ENCODE measurements around the gene GNG4.

GNG4 gene

GRCh38 chr1:235675152-235675890 lies 25.7 kb upstream of the GNG4 start:
- H2AFZ ChIP-seq (ENCODE audit: low read depth): no peak overlapping the region
- H3K4me2 ChIP-seq: no peak overlapping the region
- H3K4me3 ChIP-seq (IDR thresholded peaks at IDR 0.05; ENCODE audit: insufficient read depth, low read depth, low read length): no peak overlapping the region
- no peaks in the 10 kb centered on the region for H3K27me3 ChIP-seq (ENCODE audit: insufficient read depth, low read depth)
- no peaks in the 10 kb centered on the region for H4K20me1 ChIP-seq (ENCODE audit: insufficient read depth)
- no peaks in the 10 kb centered on the region for H3K4me1 ChIP-seq (ENCODE audit: low read depth, poor library complexity, severe bottlenecking)
- H3K36me3 ChIP-seq (ENCODE audit: insufficient read depth): no peaks in the 10 kb centered on the region; the same call in 1 of the 2 replicates
- no peaks in the 10 kb centered on the region for H3K79me2 ChIP-seq (ENCODE audit: insufficient read depth, low read depth)
- TF ChIP-seq CTCF (conservative IDR thresholded peaks at IDR 0.05; ENCODE audit: low read depth, low read length): no peak
- H3K27ac ChIP-seq: no peak overlapping the region
- H3K9ac ChIP-seq: no peak overlapping the region

- Histone ChIP-seq H3K4me1 (ENCODE audit: low read depth, poor library complexity, severe bottlenecking) (no peaks in the 10 kb centered on the region), H3K4me2 (no peak overlapping the region), H4K20me1 (ENCODE audit: insufficient read depth) (no peaks in the 10 kb centered on the region), H3K27ac (no peak overlapping the region), H3K4me3 (IDR thresholded peaks at IDR 0.05; ENCODE audit: insufficient read depth, low read depth, low read length) (no peak overlapping the region), H3K27me3 (ENCODE audit: insufficient read depth, low read depth) (no peaks in the 10 kb centered on the region), H2AFZ (ENCODE audit: low read depth) (no peak overlapping the region), H3K36me3 (ENCODE audit: insufficient read depth) (no peaks in the 10 kb centered on the region; the same call in 1 of the 2 replicates), H3K79me2 (ENCODE audit: insufficient read depth, low read depth) (no peaks in the 10 kb centered on the region), H3K9ac (no peak overlapping the region)
- TF ChIP-seq CTCF (conservative IDR thresholded peaks at IDR 0.05; ENCODE audit: low read depth, low read length): no peak
Observed at GRCh38 chr1:235673981-235674380, 24.4 kb upstream of the GNG4 start.

- TF ChIP-seq CTCF (conservative IDR thresholded peaks at IDR 0.05; ENCODE audit: low read depth, low read length): no peak
- H3K27ac ChIP-seq: no peak overlapping the region
- H3K4me3 ChIP-seq (IDR thresholded peaks at IDR 0.05; ENCODE audit: insufficient read depth, low read depth, low read length): no peak overlapping the region
- no peaks in the 10 kb centered on the region for H3K79me2 ChIP-seq (ENCODE audit: insufficient read depth, low read depth)
- H3K9ac ChIP-seq: no peak overlapping the region
- H4K20me1 ChIP-seq (ENCODE audit: insufficient read depth): no peaks in the 10 kb centered on the region
- H3K36me3 ChIP-seq (ENCODE audit: insufficient read depth): no peaks in the 10 kb centered on the region
- no peaks in the 10 kb centered on the region for H3K4me1 ChIP-seq (ENCODE audit: low read depth, poor library complexity, severe bottlenecking)
- H2AFZ ChIP-seq (ENCODE audit: low read depth): no peak overlapping the region
- no peak overlapping the region for H3K4me2 ChIP-seq
- no peaks in the 10 kb centered on the region for H3K27me3 ChIP-seq (ENCODE audit: insufficient read depth, low read depth)
Observed at GRCh38 chr1:235671992-235672391, 22.4 kb upstream of the GNG4 start.

- H3K27me3 ChIP-seq (ENCODE audit: insufficient read depth, low read depth): no peaks in the 10 kb centered on the region
- no peaks in the 10 kb centered on the region for H3K4me1 ChIP-seq (ENCODE audit: low read depth, poor library complexity, severe bottlenecking)
- H4K20me1 ChIP-seq (ENCODE audit: insufficient read depth): no peaks in the 10 kb centered on the region
- no peak overlapping the region for H2AFZ ChIP-seq (ENCODE audit: low read depth)
- TF ChIP-seq CTCF (conservative IDR thresholded peaks at IDR 0.05; ENCODE audit: low read depth, low read length): no peak
- no peak overlapping the region for H3K9ac ChIP-seq
- H3K4me3 ChIP-seq (IDR thresholded peaks at IDR 0.05; ENCODE audit: insufficient read depth, low read depth, low read length): no peak overlapping the region
- H3K36me3 ChIP-seq (ENCODE audit: insufficient read depth): no peaks in the 10 kb centered on the region
- H3K27ac ChIP-seq: no peak overlapping the region
- no peak overlapping the region for H3K4me2 ChIP-seq
- no peaks in the 10 kb centered on the region for H3K79me2 ChIP-seq (ENCODE audit: insufficient read depth, low read depth)
Observed at GRCh38 chr1:235670157-235670776, 20.7 kb upstream of the GNG4 start.
